ENCODE results near the gene OR2W1.

DNA sequence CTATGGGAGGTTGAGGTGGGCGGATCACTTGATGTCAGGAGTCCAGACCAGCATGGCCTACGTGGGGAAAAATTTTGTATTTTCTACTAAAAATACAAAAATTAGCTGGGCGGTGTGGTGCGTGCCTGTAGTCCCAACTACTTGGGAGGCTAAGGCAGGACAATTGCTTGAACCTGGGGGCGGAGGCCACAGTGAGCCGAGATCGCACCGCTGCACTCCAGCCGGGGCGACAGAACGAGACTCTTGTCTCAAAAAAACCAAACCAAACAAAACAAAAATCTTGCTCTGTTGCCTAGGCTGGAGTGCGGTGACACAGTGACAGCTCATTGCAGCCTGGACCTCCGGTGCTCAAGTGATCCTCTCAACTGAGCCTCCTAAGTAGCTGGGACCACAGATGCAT is 16.2 kb downstream of the OR2W1 start:
- TF ChIP-seq CTCF (IDR thresholded peaks at IDR 0.05) (no peak), POLR2A (IDR thresholded peaks at IDR 0.05; ENCODE audit: low read depth) (no peak), EP300 (IDR thresholded peaks at IDR 0.05) (no peak)
